Thyroid gland (tissue), 4 donors: ENCODE measurements around the gene MIER2.

Source experiments
- CTCF ChIP-seq, 6 experiments: fragments of 200-600 bp in 3 of 6; fragments of 450-650 bp in 3 of 6; sonication (generic) in 3 of 6; IDR thresholded peaks; one replicate each; pipeline ENCODE4 v1.5.1; 2016 to 2019; ENCODE audit warnings: antibody characterized with exemption in 6 of 6, mild to moderate bottlenecking in 2 of 6, inconsistent platforms in 1 of 6, moderate library complexity in 1 of 6
- POLR2A ChIP-seq, 2 donors: fragments of 450-650 bp; IDR thresholded peaks; one replicate each; pipeline ENCODE4 v1.6.1; 2017; ENCODE audit warnings: antibody characterized with exemption in 2 of 2, mild to moderate bottlenecking in 2 of 2, moderate library complexity in 1 of 2

GRCh38 chr19:334296-335071, 10.1 kb downstream of the MIER2 start:
- no peak for TF ChIP-seq POLR2A (IDR thresholded peaks at IDR 0.05)
- TF ChIP-seq CTCF (IDR thresholded peaks at IDR 0.05): no peak
